Measurements from ENCODE around the gene ERF.

DNA sequence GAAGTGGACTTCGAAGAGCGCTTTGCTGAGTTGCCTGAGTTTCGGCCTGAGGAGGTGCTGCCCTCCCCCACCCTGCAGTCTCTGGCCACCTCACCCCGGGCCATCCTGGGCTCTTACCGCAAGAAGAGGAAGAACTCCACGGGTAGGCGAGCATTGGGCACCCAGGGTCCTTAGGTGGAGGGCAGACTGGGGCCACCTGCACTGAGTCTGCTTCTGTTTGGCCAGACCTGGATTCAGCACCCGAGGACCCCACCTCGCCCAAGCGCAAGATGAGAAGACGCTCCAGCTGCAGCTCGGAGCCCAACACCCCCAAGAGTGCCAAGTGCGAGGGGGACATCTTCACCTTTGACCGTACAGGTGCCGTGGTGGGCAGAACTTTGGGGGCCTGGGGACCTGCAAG, 39.0 kb upstream of the ERF start:
- TF ChIP-seq, protein P1, sequence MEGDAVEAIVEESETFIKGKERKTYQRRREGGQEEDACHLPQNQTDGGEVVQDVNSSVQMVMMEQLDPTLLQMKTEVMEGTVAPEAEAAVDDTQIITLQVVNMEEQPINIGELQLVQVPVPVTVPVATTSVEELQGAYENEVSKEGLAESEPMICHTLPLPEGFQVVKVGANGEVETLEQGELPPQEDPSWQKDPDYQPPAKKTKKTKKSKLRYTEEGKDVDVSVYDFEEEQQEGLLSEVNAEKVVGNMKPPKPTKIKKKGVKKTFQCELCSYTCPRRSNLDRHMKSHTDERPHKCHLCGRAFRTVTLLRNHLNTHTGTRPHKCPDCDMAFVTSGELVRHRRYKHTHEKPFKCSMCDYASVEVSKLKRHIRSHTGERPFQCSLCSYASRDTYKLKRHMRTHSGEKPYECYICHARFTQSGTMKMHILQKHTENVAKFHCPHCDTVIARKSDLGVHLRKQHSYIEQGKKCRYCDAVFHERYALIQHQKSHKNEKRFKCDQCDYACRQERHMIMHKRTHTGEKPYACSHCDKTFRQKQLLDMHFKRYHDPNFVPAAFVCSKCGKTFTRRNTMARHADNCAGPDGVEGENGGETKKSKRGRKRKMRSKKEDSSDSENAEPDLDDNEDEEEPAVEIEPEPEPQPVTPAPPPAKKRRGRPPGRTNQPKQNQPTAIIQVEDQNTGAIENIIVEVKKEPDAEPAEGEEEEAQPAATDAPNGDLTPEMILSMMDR (conservative IDR thresholded peaks at IDR 0.05; ENCODE audit: low read depth, low read length): no peak
- TF ChIP-seq EZH2 (IDR thresholded peaks at IDR 0.05; ENCODE audit: low read length, unreplicated experiment): no peak
- no peak for TF ChIP-seq EZH2phosphoT487 (IDR thresholded peaks at IDR 0.05; ENCODE audit: borderline replicate concordance, low read length)

Data from PC-3 (cell line).